HFFc6 (cell line): ENCODE results near the gene GAS2. TPM values are rescaled to one million over a fixed set of nuclear protein-coding genes. Genes with fewer than 3 reads are reported as not detected.

Experiments
- DNase-seq: peaks from one replicate; pipeline ENCODE4 v3.0.0-alpha.2; 2018
- H3K27ac Mint-ChIP-seq: 2 replicates; pipeline ENCODE4 v1.8.0; 2020; ENCODE audit warnings: mild to moderate bottlenecking, mixed read lengths
- H3K27me3 Mint-ChIP-seq: 2 replicates; pipeline ENCODE4 v1.8.0; 2021; ENCODE audit warnings: mild to moderate bottlenecking, moderate library complexity, mixed read lengths; ENCODE audit not compliant: insufficient read depth
- H3K36me3 Mint-ChIP-seq: 2 replicates; pipeline ENCODE4 v1.8.0; 2021; ENCODE audit warnings: low read depth, mixed read lengths
- H3K4me1 Mint-ChIP-seq: 2 replicates; pipeline ENCODE4 v1.8.0; 2020; ENCODE audit warnings: low read depth, mixed read lengths
- H3K4me3 Mint-ChIP-seq: 2 replicates; pipeline ENCODE4 v1.8.0; 2020; ENCODE audit warnings: mild to moderate bottlenecking, moderate library complexity, mixed read lengths
- H3K9me3 Mint-ChIP-seq: 2 replicates; pipeline ENCODE4 v1.8.0; 2020; ENCODE audit warnings: mild to moderate bottlenecking, mixed read lengths
- total RNA-seq, 6 experiments: library from RNA; stranded (reverse); fragmentation: NEBNext Ultra II Directional; extraction: Animal tissue kit (Norgen Biotek cat#: 25700); gene quantifications; 2 replicates in 1 of 6; 3 replicates in 5 of 6; pipeline ENCODE4 v1.2.3, GENCODE V29; 2021
- TF ChIP-seq, protein P1 (sequence below): fragments of 200-600 bp; sonication (generic); IDR thresholded peaks from 2 replicates; pipeline ENCODE4 v1.5.0; 2021; ENCODE audit warnings: antibody characterized with exemption, mild to moderate bottlenecking

Gene GAS2
- total RNA-seq, 6 experiments from 2014 or later = 0.30 to 0.57 (median 0.43) TPM

GRCh38 chr11:22822203-22822602 is 155.8 kb downstream of the GAS2 start:
- H3K9me3 Mint-ChIP-seq = no peaks in the 10 kb centered on the region
- TF ChIP-seq, protein P1, sequence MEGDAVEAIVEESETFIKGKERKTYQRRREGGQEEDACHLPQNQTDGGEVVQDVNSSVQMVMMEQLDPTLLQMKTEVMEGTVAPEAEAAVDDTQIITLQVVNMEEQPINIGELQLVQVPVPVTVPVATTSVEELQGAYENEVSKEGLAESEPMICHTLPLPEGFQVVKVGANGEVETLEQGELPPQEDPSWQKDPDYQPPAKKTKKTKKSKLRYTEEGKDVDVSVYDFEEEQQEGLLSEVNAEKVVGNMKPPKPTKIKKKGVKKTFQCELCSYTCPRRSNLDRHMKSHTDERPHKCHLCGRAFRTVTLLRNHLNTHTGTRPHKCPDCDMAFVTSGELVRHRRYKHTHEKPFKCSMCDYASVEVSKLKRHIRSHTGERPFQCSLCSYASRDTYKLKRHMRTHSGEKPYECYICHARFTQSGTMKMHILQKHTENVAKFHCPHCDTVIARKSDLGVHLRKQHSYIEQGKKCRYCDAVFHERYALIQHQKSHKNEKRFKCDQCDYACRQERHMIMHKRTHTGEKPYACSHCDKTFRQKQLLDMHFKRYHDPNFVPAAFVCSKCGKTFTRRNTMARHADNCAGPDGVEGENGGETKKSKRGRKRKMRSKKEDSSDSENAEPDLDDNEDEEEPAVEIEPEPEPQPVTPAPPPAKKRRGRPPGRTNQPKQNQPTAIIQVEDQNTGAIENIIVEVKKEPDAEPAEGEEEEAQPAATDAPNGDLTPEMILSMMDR = no peak
- no peaks in the 10 kb centered on the region for H3K27me3 Mint-ChIP-seq
- no peaks in the 10 kb centered on the region for H3K36me3 Mint-ChIP-seq
- H3K27ac Mint-ChIP-seq = no peak overlapping the region
- H3K4me3 Mint-ChIP-seq = no peak overlapping the region
- no peak for DNase-seq
- no peaks in the 10 kb centered on the region for H3K4me1 Mint-ChIP-seq

DNA sequence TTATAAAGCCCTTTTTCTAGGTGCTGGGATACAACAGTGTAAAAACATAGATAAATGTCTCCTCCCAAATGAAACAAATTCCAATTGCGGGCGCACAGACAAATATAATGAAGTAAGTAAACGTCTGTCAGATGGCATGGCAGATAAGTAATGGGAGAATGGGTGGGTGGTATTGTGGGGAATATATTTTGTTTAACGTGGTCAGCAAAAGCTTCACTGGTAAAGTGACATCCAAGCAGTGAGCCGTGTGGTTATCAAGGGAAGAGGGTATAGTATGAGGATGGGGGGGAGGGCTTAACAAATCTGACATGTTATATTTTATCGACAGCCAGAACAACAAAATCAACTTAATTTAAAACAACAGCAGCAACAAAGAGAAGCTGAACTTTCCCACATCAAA is 162.0 kb downstream of the GAS2 start:
- peaks cover 9% of the 10 kb centered on the region for H3K4me1 Mint-ChIP-seq
- H3K9me3 Mint-ChIP-seq = no peaks in the 10 kb centered on the region
- peak overlapping the region; percentile 60; the same call in 1 of the 2 replicates for H3K27ac Mint-ChIP-seq
- H3K36me3 Mint-ChIP-seq = no peaks in the 10 kb centered on the region
- no peaks in the 10 kb centered on the region; the same call in 1 of the 2 replicates for H3K27me3 Mint-ChIP-seq
- H3K4me3 Mint-ChIP-seq = peak overlapping the region; percentile 93
- DNase-seq = no peak
- TF ChIP-seq, protein P1 = no peak

DNA sequence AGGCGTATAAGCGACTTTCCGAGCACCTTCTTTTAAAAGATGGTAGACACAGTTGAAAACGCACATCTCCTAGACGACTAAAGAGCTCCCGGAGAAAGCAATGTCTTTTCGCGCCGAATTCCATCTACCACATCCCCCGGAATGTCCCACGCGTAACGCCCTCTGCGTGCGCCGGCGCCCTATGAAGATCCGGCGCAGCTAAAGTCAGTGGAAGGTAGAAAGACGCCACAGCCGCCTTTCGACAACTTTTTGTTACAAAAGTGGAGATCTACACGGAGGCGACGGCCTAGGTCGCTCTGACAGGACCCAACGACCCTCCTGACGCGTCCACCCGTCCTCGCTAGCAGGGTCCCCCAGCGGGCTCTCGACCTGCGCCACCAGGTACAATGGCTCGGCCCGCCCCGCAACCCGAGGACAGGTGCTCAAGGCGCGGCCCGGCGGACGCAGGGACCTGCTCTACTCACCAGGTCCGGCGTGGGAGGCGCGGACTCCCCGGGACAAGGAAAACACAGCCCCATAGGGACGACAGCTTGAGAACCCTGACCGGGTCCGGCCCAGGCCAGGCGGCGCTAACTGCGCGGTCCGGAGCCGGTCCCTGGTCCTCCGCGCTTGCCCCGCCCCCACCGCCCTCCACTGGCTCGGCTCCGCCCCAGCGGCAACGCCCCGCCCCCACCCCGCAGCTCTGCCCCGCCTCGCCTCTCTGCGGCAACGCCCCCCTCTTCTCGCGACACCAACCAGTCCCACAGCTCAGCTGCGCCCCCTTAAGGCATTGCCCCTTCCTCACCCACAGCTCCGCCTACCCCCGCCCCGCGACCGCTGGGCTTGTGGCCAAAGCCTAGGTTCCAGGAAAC is 163.0 kb downstream of the GAS2 start, which contains the start of gene SVIP:
TSS of gene SVIP (minus strand) at position 571 of the 851 bp plus-strand sequence. CDS start at position 518, 53 bp downstream.
- no peaks in the 10 kb centered on the region; the same call in 1 of the 2 replicates for H3K27me3 Mint-ChIP-seq
- H3K9me3 Mint-ChIP-seq = no peaks in the 10 kb centered on the region
- TF ChIP-seq, protein P1 = peak; percentile 76
- H3K27ac Mint-ChIP-seq = peak within 1 kb of the TSS; percentile 73
- peak within 1 kb of the TSS; percentile 93 for H3K4me3 Mint-ChIP-seq
- no peaks in the 10 kb centered on the region for H3K36me3 Mint-ChIP-seq
- DNase-seq = peak; percentile 68
- peaks cover 9% of the 10 kb centered on the region for H3K4me1 Mint-ChIP-seq

GRCh38 chr11:22830082-22830414 is 163.6 kb downstream of the GAS2 start:
- Mint-ChIP-seq H3K4me1 (peaks cover 9% of the 10 kb centered on the region), H3K36me3 (no peaks in the 10 kb centered on the region), H3K27me3 (no peaks in the 10 kb centered on the region; the same call in 1 of the 2 replicates), H3K9me3 (no peaks in the 10 kb centered on the region), H3K27ac (no peak overlapping the region), H3K4me3 (peak overlapping the region; percentile 93)
- DNase-seq = no peak
- TF ChIP-seq, protein P1 = peak; percentile 7; the same call in 1 of the 2 replicates

GRCh38 chr11:22832315-22833015 is 166.1 kb downstream of the GAS2 start:
- Mint-ChIP-seq H3K9me3 (no peaks in the 10 kb centered on the region), H3K4me3 (no peak overlapping the region), H3K27me3 (no peaks in the 10 kb centered on the region; the same call in 1 of the 2 replicates)

More at GRCh38 chr11:22832315-22833015, 166.1 kb downstream of the GAS2 start:
- Mint-ChIP-seq H3K36me3 (no peaks in the 10 kb centered on the region), H3K27ac (no peak overlapping the region), H3K4me1 (peaks cover 9% of the 10 kb centered on the region)
- TF ChIP-seq, protein P1 = no peak
- DNase-seq = no peak
